HepG2 (cell line): ENCODE data around the gene WDR81. TPM values are rescaled to one million over a fixed set of nuclear protein-coding genes. Genes with fewer than 3 reads are reported as not detected.

Experiments
- CERS6 ChIP-seq: sonication (generic); formaldehyde crosslinking; IDR thresholded peaks from 2 replicates; pipeline ENCODE4 v1.5.0; 2020; ENCODE audit warnings: missing genetic modification reagents
- ELF4 ChIP-seq: sonication (generic); formaldehyde crosslinking; IDR thresholded peaks from 2 replicates; pipeline ENCODE4 v1.5.0; 2020; ENCODE audit warnings: missing genetic modification reagents, mild to moderate bottlenecking, moderate library complexity, borderline replicate concordance
- HMGXB4 ChIP-seq, 2 experiments: sonication (generic) in 1 of 2; formaldehyde crosslinking in 1 of 2; IDR thresholded peaks; 2 replicates each; pipeline versions ENCODE4 v1.4.0 to v1.6.1; 2018 to 2020; ENCODE audit warnings: missing genetic modification reagents in 2 of 2, borderline replicate concordance in 1 of 2, low read depth in 1 of 2, mild to moderate bottlenecking in 1 of 2, missing biosample characterization in 1 of 2
- KDM5A ChIP-seq: fragments of 200-600 bp; sonication (generic); IDR thresholded peaks from 2 replicates; pipeline ENCODE4 v1.7.0; 2018; ENCODE audit warnings: antibody characterized with exemption, mild to moderate bottlenecking, low read length, borderline replicate concordance
- POLR2AphosphoS2 ChIP-seq: IDR thresholded peaks from 2 replicates; pipeline ENCODE4 v1.6.1; 2011; ENCODE audit warnings: low read depth, low read length, improper control_type of control experiment
- SRF ChIP-seq: IDR thresholded peaks from 2 replicates; pipeline ENCODE4 v1.6.1; 2011; ENCODE audit warnings: mild to moderate bottlenecking, low read depth, low read length, moderate library complexity
- THAP7 ChIP-seq: sonication (generic); formaldehyde crosslinking; IDR thresholded peaks from 2 replicates; pipeline ENCODE4 v1.8.1; 2023; ENCODE audit warnings: mild to moderate bottlenecking, missing genetic modification reagents
- TP53 ChIP-seq: sonication (generic); formaldehyde crosslinking; conservative IDR thresholded peaks from 2 replicates; pipeline ENCODE4 v1.4.0; 2020; ENCODE audit warnings: missing genetic modification reagents
- WIZ ChIP-seq: sonication (generic); formaldehyde crosslinking; IDR thresholded peaks from 2 replicates; pipeline ENCODE4 v1.5.1; 2020; ENCODE audit warnings: mild to moderate bottlenecking, missing genetic modification reagents
- ZFP62 ChIP-seq: sonication (generic); formaldehyde crosslinking; IDR thresholded peaks from 2 replicates; pipeline ENCODE4 v1.4.0; 2020; ENCODE audit warnings: missing genetic modification reagents
- ZNF18 ChIP-seq: sonication (generic); formaldehyde crosslinking; IDR thresholded peaks from 2 replicates; pipeline ENCODE4 v1.8.0; 2022; ENCODE audit warnings: mild to moderate bottlenecking, missing genetic modification reagents; ENCODE audit not compliant: insufficient replicate concordance
- ZNF180 ChIP-seq: sonication (generic); formaldehyde crosslinking; IDR thresholded peaks from 2 replicates; pipeline ENCODE4 v1.4.0; 2020; ENCODE audit warnings: low read depth, missing genetic modification reagents, borderline replicate concordance
- ZNF496 ChIP-seq: sonication (generic); formaldehyde crosslinking; IDR thresholded peaks from 2 replicates; pipeline ENCODE4 v1.8.1; 2023; ENCODE audit warnings: mild to moderate bottlenecking, moderate library complexity, missing genetic modification reagents; ENCODE audit not compliant: insufficient replicate concordance
- polyA plus RNA-seq, 8 experiments: library from polyadenylated mRNA; depleted of rRNA in 3 of 8; stranded (reverse) in 7 of 8; unstranded in 1 of 8; fragments of >200 nt; fragmentation: Illumina TruSeq in 4 of 8; extraction: Trizol in 4 of 8; gene quantifications; 2 replicates each; pipeline versions ENCODE4 v1.2.1 to v1.2.3, GENCODE V29; 2011 to 2016; ENCODE audit warnings: low read depth in 4 of 8, missing spikeins in 1 of 8, mixed read lengths in 1 of 8; ENCODE audit not compliant: insufficient read depth in 1 of 8
- total RNA-seq, 5 experiments: library from RNA; depleted of rRNA; stranded (reverse); fragments of >200 nt; fragmentation: Illumina TruSeq; extraction: Trizol; gene quantifications; 2 replicates each; pipeline ENCODE4 v1.2.3, GENCODE V29; 2016; ENCODE audit warnings: low read depth in 1 of 5
- TF ChIP-seq, protein P1 (sequence below): sonication (generic); formaldehyde crosslinking; IDR thresholded peaks from 2 replicates; pipeline ENCODE4 v1.4.0; 2020; ENCODE audit warnings: mild to moderate bottlenecking, missing genetic modification reagents, borderline replicate concordance
- TF ChIP-seq, protein P2 (sequence below): sonication (generic); formaldehyde crosslinking; IDR thresholded peaks from 2 replicates; pipeline ENCODE4 v1.5.0; 2020; ENCODE audit warnings: missing genetic modification reagents

The WDR81 gene
- total and polyA plus RNA-seq, 2 of the 13 experiments (the other 11 are each of a cell fraction or from before 2014, with no cell fraction given), result 9.1 to 16.7 TPM

GRCh38 chr17:1716076-1716911, 8.2 kb upstream of the WDR81 start (continued):
- peak; percentile 17 to 67; a peak in 3 of 4 replicates for TF ChIP-seq HMGXB4 (CRISPR knock-in tag; IDR thresholded peaks at IDR 0.05; ENCODE audit: borderline replicate concordance in 1 of 2, low read depth in 1 of 2)
- no peak for TF ChIP-seq WIZ (CRISPR knock-in tag)
- TF ChIP-seq ZNF180, result no peak
- TF ChIP-seq, protein P1, sequence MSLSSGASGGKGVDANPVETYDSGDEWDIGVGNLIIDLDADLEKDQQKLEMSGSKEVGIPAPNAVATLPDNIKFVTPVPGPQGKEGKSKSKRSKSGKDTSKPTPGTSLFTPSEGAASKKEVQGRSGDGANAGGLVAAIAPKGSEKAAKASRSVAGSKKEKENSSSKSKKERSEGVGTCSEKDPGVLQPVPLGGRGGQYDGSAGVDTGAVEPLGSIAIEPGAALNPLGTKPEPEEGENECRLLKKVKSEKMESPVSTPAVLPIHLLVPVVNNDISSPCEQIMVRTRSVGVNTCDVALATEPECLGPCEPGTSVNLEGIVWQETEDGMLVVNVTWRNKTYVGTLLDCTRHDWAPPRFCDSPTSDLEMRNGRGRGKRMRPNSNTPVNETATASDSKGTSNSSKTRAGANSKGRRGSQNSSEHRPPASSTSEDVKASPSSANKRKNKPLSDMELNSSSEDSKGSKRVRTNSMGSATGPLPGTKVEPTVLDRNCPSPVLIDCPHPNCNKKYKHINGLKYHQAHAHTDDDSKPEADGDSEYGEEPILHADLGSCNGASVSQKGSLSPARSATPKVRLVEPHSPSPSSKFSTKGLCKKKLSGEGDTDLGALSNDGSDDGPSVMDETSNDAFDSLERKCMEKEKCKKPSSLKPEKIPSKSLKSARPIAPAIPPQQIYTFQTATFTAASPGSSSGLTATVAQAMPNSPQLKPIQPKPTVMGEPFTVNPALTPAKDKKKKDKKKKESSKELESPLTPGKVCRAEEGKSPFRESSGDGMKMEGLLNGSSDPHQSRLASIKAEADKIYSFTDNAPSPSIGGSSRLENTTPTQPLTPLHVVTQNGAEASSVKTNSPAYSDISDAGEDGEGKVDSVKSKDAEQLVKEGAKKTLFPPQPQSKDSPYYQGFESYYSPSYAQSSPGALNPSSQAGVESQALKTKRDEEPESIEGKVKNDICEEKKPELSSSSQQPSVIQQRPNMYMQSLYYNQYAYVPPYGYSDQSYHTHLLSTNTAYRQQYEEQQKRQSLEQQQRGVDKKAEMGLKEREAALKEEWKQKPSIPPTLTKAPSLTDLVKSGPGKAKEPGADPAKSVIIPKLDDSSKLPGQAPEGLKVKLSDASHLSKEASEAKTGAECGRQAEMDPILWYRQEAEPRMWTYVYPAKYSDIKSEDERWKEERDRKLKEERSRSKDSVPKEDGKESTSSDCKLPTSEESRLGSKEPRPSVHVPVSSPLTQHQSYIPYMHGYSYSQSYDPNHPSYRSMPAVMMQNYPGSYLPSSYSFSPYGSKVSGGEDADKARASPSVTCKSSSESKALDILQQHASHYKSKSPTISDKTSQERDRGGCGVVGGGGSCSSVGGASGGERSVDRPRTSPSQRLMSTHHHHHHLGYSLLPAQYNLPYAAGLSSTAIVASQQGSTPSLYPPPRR (CRISPR knock-in tag), result no peak
- TF ChIP-seq ZFP62 (CRISPR knock-in tag), result no peak
- no peak for TF ChIP-seq TP53 (CRISPR knock-in tag)
- TF ChIP-seq POLR2AphosphoS2, result peak; percentile 88; the same call in 1 of the 2 replicates
- 0 out of 2 replicates have a peak, but pooled peaks have one; percentile 15 for TF ChIP-seq SRF
- no peak for TF ChIP-seq THAP7
- TF ChIP-seq ZNF496 (CRISPR knock-in tag), result no peak
- no peak for TF ChIP-seq CERS6 (CRISPR knock-in tag)
- TF ChIP-seq ELF4 (CRISPR knock-in tag), result no peak
- no peak for TF ChIP-seq KDM5A
- TF ChIP-seq ZNF18 (CRISPR knock-in tag), result no peak
- TF ChIP-seq, protein P2, sequence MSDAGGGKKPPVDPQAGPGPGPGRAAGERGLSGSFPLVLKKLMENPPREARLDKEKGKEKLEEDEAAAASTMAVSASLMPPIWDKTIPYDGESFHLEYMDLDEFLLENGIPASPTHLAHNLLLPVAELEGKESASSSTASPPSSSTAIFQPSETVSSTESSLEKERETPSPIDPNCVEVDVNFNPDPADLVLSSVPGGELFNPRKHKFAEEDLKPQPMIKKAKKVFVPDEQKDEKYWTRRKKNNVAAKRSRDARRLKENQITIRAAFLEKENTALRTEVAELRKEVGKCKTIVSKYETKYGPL (CRISPR knock-in tag), result no peak
